Vagina (tissue), 2 donors: ENCODE data around the gene GLIPR1L1.

ENCODE experiments used
- CTCF ChIP-seq, 3 experiments: fragments of 450-650 bp in 2 of 3; fragments of 200-600 bp in 1 of 3; sonication (generic) in 1 of 3; IDR thresholded peaks; one replicate each; pipeline ENCODE4 v1.5.1; 2017 to 2019; ENCODE audit warnings: antibody characterized with exemption in 3 of 3, mild to moderate bottlenecking in 2 of 3, moderate library complexity in 2 of 3
- POLR2A ChIP-seq, 2 donors: fragments of 450-650 bp; IDR thresholded peaks; one replicate each; pipeline ENCODE4 v1.6.1; 2017; ENCODE audit warnings: antibody characterized with exemption in 2 of 2, mild to moderate bottlenecking in 2 of 2, moderate library complexity in 2 of 2
- POLR2AphosphoS5 ChIP-seq, 2 donors: sonication (generic); formaldehyde crosslinking; IDR thresholded peaks; one replicate each; pipeline ENCODE4 v1.9.0; 2017; ENCODE audit warnings: antibody characterized with exemption in 2 of 2, mild to moderate bottlenecking in 2 of 2, low read depth in 1 of 2; ENCODE audit not compliant: insufficient read depth in 1 of 2

GRCh38 chr12:75288860-75289259 lies 45.6 kb upstream of the GLIPR1L1 start:
- no peak for TF ChIP-seq CTCF (IDR thresholded peaks at IDR 0.05)
- no peak for TF ChIP-seq POLR2AphosphoS5 (IDR thresholded peaks at IDR 0.05; ENCODE audit: insufficient read depth in 1 of 2, low read depth in 1 of 2)
- TF ChIP-seq POLR2A (IDR thresholded peaks at IDR 0.05), result no peak
